Measurements from ENCODE around the gene RAP1GDS1. TPM values are rescaled to one million over a fixed set of nuclear protein-coding genes. Genes with fewer than 3 reads are reported as not detected.
"Not testable (repeated sequence)": the region's sequence is repeated elsewhere in the genome, so short reads cannot be mapped to it uniquely, and the experiment has no call there.

Gene RAP1GDS1
- total RNA-seq, 2 experiments from 2014 or later = 41.4 to 50.5 TPM

DNA sequence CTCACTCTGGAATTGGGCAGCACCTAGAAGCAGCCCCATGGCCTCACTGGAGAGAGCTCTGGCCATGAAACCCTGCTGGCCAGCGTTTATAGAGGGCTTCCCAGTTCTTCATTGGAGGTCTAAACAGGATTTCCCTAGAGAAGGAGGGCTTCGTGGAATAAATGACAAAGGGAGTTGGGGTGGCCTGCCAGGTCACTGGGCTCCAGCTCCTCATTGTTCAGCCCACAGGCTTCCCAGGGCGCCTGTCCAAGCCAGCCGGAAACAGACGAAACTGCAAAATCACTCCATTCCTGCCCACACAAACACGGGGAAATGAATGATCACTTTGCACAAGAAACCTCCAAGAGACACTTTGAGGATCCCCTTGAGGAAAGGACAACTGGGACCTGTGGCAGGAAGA is 207.5 kb downstream of the RAP1GDS1 start:
- no peak overlapping the region for H3K4me3 Mint-ChIP-seq
- H3K9me3 Mint-ChIP-seq (ENCODE audit: low read depth) = no peaks in the 10 kb centered on the region
- peaks cover 27% of the 10 kb centered on the region for H3K4me1 Mint-ChIP-seq
- ATAC-seq (no peak), DNase-seq (no peak)
- H3K27ac Mint-ChIP-seq = no peak overlapping the region
- peaks cover 27% of the 10 kb centered on the region for H3K36me3 Mint-ChIP-seq (ENCODE audit: low read depth)
- intact Hi-C loops (cut with DNase I, micrococcal nuclease) = loop anchor here (5.0 to 10.0 kb wide), 10 partner anchors 134 to 936 kb away; partner anchors contain the start of genes METAP1 (in 2 of the 2), EIF4E (in 1 of the 2) and TSPAN5 (in 1 of the 2)
- no peaks in the 10 kb centered on the region for H3K27me3 Mint-ChIP-seq
- ChIA-PET POLR2A (no interaction called here), CTCF (interaction anchor here (0.5 to 2.1 kb wide), 9 partner anchors 17 to 587 kb away, joined by 3 to 10 read pairs (median 4); no protein-coding TSS in a partner anchor)

- ATAC-seq (no peak), DNase-seq (no peak)
- Mint-ChIP-seq H3K9me3 (ENCODE audit: low read depth) (no peaks in the 10 kb centered on the region), H3K4me1 (peaks cover 32% of the 10 kb centered on the region), H3K27ac (no peak overlapping the region), H3K36me3 (ENCODE audit: low read depth) (peaks cover 36% of the 10 kb centered on the region), H3K27me3 (no peaks in the 10 kb centered on the region), H3K4me3 (no peak overlapping the region)
- intact Hi-C loops (cut with DNase I, micrococcal nuclease) = loop anchor here (5.0 to 10.0 kb wide), 10 partner anchors 133 to 935 kb away; partner anchors contain the start of genes METAP1 (in 2 of the 2), EIF4E (in 1 of the 2) and TSPAN5 (in 1 of the 2)
- CTCF ChIA-PET = no interaction called here
- POLR2A ChIA-PET = no interaction called here
Observed at GRCh38 chr4:98469771-98470170, 208.6 kb downstream of the RAP1GDS1 start.

DNA sequence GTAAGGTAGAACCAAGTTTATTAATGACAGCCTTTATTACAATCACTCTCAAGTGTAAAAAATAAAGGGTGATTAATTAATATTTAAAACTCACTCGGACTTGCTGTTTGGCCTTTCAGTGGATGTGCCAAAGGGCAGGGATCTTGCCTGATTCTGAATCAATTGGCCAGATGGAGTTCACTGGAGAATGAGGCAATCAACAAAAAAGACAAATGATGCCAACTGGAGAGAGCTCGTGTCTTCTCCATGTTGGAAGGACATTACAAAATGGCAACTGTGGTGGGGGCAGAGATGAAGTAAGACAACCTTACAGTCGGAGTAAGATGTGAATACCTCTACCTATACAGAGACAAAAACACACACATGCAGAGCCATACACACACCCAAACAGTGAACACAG is 209.2 kb downstream of the RAP1GDS1 start:
- intact Hi-C loops (cut with DNase I, micrococcal nuclease) = no loop called here
- H3K27ac Mint-ChIP-seq = no peak overlapping the region
- H3K36me3 Mint-ChIP-seq (ENCODE audit: low read depth) = peaks cover 42% of the 10 kb centered on the region
- DNase-seq (no peak), ATAC-seq (no peak)
- H3K4me3 Mint-ChIP-seq = no peak overlapping the region
- H3K27me3 Mint-ChIP-seq = no peaks in the 10 kb centered on the region
- H3K9me3 Mint-ChIP-seq (ENCODE audit: low read depth) = no peaks in the 10 kb centered on the region
- ChIA-PET POLR2A (no interaction called here), CTCF (interaction anchor here (1.0 kb wide), 1 partner anchor 390 kb away, joined by 4 read pairs; no protein-coding TSS in a partner anchor)
- peaks cover 37% of the 10 kb centered on the region for H3K4me1 Mint-ChIP-seq

DNA sequence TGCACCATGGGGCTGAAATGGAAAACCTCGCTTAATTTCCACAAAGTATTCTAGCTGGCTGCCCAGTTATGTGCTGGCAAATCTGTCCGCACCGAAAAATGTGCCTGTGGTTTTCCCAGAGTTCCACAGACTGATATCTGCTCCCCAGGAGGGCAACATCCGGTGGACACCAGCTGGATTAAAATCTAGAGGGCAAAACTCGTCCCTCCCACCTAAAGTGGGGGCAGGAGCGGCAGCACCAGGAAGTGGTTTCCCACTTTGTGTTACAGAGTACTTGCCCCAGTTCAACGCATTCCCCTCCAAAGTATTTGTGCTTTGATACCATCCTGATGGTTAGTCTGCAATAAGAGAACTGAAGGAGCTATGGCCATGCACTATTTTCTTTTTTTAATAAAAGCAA is 209.6 kb downstream of the RAP1GDS1 start:
- Mint-ChIP-seq H3K36me3 (ENCODE audit: low read depth) (peaks cover 44% of the 10 kb centered on the region), H3K27me3 (no peaks in the 10 kb centered on the region), H3K4me3 (no peak overlapping the region), H3K27ac (no peak overlapping the region), H3K4me1 (peaks cover 34% of the 10 kb centered on the region), H3K9me3 (ENCODE audit: low read depth) (no peaks in the 10 kb centered on the region)
- intact Hi-C loops (cut with DNase I, micrococcal nuclease) = no loop called here
- POLR2A ChIA-PET = no interaction called here
- ATAC-seq (no peak), DNase-seq (no peak)
- CTCF ChIA-PET = interaction anchor here (0.9 to 1.0 kb wide), 2 partner anchors 10 to 390 kb away, joined by 4 to 5 read pairs; no protein-coding TSS in a partner anchor

GRCh38 chr4:98473046-98473445 is 211.9 kb downstream of the RAP1GDS1 start:
- peaks cover 56% of the 10 kb centered on the region for H3K36me3 Mint-ChIP-seq (ENCODE audit: low read depth)

GRCh38 chr4:98474408-98474844 is 213.2 kb downstream of the RAP1GDS1 start:
- H3K36me3 Mint-ChIP-seq (ENCODE audit: low read depth) = peaks cover 63% of the 10 kb centered on the region

More at GRCh38 chr4:98473046-98473445, 211.9 kb downstream of the RAP1GDS1 start:
- H3K27me3 Mint-ChIP-seq = no peaks in the 10 kb centered on the region
- POLR2A ChIA-PET = no interaction called here
- no peak overlapping the region for H3K27ac Mint-ChIP-seq
- ATAC-seq (no peak), DNase-seq (no peak)
- CTCF ChIA-PET = interaction anchor here (1.2 to 2.1 kb wide), 2 partner anchors 11 to 223 kb away, joined by 3 to 7 read pairs; no protein-coding TSS in a partner anchor
- intact Hi-C loops (cut with DNase I, micrococcal nuclease) = no loop called here
- no peak overlapping the region for H3K4me3 Mint-ChIP-seq
- no peaks in the 10 kb centered on the region for H3K9me3 Mint-ChIP-seq (ENCODE audit: low read depth)
- peaks cover 26% of the 10 kb centered on the region for H3K4me1 Mint-ChIP-seq

DNA sequence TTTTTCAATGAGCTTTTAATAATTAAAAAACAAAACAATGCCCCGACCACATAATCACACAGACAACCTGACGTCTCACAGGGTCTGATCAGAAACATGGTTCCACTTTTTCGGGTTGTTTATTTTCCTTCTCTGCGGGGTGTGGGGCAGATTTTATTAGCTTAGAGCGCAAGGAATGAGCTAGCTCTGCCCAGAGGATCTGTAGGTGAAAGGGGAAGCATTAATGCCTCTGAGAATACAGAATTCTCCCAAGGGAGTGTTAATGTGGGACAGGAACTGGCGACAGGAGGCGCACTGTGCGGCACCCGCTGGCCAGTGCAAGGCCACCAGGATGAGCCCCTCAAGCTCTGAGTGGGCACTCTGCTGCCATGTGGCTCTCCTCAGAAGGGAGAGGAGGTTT is 215.7 kb downstream of the RAP1GDS1 start:
- H3K27ac Mint-ChIP-seq = no peak overlapping the region
- CTCF ChIA-PET = interaction anchor here (0.9 to 1.1 kb wide), 3 partner anchors 9 to 579 kb away, joined by 3 to 5 read pairs (median 3); no protein-coding TSS in a partner anchor
- POLR2A ChIA-PET = no interaction called here
- no peak overlapping the region for H3K4me3 Mint-ChIP-seq
- no peaks in the 10 kb centered on the region for H3K27me3 Mint-ChIP-seq
- no peak for DNase-seq
- H3K36me3 Mint-ChIP-seq (ENCODE audit: low read depth) = peaks cover 57% of the 10 kb centered on the region
- H3K4me1 Mint-ChIP-seq = peaks cover 44% of the 10 kb centered on the region
- no peaks in the 10 kb centered on the region for H3K9me3 Mint-ChIP-seq (ENCODE audit: low read depth)
- intact Hi-C loops (cut with DNase I, micrococcal nuclease) = no loop called here
- no peak for ATAC-seq

More at GRCh38 chr4:98474408-98474844, 213.2 kb downstream of the RAP1GDS1 start:
- Mint-ChIP-seq H3K27ac (no peak overlapping the region), H3K4me1 (peaks cover 32% of the 10 kb centered on the region), H3K27me3 (no peaks in the 10 kb centered on the region), H3K9me3 (ENCODE audit: low read depth) (no peaks in the 10 kb centered on the region), H3K4me3 (no peak overlapping the region)
- intact Hi-C loops (cut with DNase I, micrococcal nuclease) = no loop called here
- DNase-seq (peak; percentile 47), ATAC-seq (peak; percentile 65)
- CTCF ChIA-PET = interaction anchor here (0.6 to 2.1 kb wide), 5 partner anchors 9 to 374 kb away, joined by 3 to 7 read pairs (median 4); no protein-coding TSS in a partner anchor
- POLR2A ChIA-PET = interaction anchor here (0.8 to 0.9 kb wide), 2 partner anchors 9 to 86 kb away, joined by 3 to 4 read pairs; no protein-coding TSS in a partner anchor

DNA sequence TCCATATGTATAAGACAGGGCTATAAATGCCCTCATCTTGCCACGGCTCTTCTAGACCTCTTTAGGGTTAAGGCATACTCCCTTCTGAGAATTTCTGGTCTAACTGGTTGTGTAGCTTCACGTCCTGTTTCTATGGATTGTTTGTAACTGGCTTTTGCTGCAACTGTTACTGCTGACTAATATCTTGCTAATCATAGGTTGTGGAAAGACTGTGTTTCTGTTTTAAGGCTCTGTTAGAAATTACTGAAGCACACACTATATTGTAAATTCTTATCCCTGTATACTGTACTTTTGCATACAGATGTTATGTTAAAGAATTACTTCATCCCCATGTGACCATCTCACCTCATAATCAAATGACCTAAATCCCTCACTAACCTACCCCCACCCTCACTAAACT is 218.4 kb downstream of the RAP1GDS1 start:
- POLR2A ChIA-PET; intact Hi-C loops (cut with DNase I, micrococcal nuclease); H3K27me3 Mint-ChIP-seq; DNase-seq; H3K4me3 Mint-ChIP-seq; CTCF ChIA-PET; ATAC-seq; H3K9me3 Mint-ChIP-seq (ENCODE audit: low read depth): not testable (repeated sequence)
- Mint-ChIP-seq H3K4me1 (peaks cover 63% of the 10 kb centered on the region), H3K27ac (peak overlapping the region; percentile 45), H3K36me3 (ENCODE audit: low read depth) (peaks cover 45% of the 10 kb centered on the region)

DNA sequence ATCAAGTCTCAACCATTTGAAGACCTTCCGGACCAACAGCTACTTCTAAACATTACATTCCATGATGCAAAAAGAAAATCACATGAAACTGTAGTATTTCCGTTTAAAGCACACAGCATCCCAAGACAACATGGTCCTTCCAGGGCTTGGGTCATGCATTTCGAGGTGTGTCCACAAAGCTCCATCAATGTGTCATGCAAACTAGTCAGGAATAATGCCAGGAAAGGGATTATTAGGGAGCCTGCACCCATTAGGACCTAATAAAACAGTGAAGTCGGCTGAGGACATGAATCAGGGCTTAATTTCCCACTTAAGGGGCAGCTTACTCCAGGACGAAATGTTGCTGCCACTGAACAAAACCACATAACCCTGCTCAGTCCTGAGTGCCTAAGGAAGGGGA is 219.4 kb downstream of the RAP1GDS1 start:
- H3K27me3 Mint-ChIP-seq = no peaks in the 10 kb centered on the region
- H3K4me1 Mint-ChIP-seq = peaks cover 65% of the 10 kb centered on the region
- intact Hi-C loops (cut with DNase I, micrococcal nuclease) = no loop called here
- H3K9me3 Mint-ChIP-seq (ENCODE audit: low read depth) = no peaks in the 10 kb centered on the region
- H3K4me3 Mint-ChIP-seq = no peak overlapping the region
- POLR2A ChIA-PET = no interaction called here
- H3K36me3 Mint-ChIP-seq (ENCODE audit: low read depth) = peaks cover 41% of the 10 kb centered on the region
- ATAC-seq (no peak), DNase-seq (no peak)
- CTCF ChIA-PET = interaction anchor here (1.3 to 5.3 kb wide), 2 partner anchors 9 to 13 kb away, joined by 5 to 21 read pairs; no protein-coding TSS in a partner anchor
- H3K27ac Mint-ChIP-seq = peak overlapping the region; percentile 14

DNA sequence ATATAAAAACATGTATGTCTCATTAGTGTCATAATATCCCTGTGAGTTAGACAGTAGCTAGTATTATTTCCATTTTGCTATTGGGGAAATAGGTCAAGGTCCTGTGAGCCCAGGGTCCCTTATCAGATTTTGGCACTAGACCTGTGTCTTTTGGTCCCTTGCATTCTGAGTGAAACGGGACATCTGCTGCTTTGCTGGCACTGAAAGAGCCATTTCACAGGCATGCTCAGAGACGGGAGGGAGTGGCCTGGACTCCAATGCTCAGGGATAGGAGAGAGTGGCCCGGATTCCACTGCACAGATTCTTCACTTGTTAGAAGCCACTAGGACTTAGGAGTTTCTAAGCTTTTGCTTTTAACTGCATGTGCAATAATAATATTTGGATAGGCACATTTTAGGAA is 220.0 kb downstream of the RAP1GDS1 start:
- DNase-seq (no peak), ATAC-seq (no peak)
- no peak overlapping the region for H3K4me3 Mint-ChIP-seq
- H3K36me3 Mint-ChIP-seq (ENCODE audit: low read depth) = peaks cover 41% of the 10 kb centered on the region
- H3K4me1 Mint-ChIP-seq = peaks cover 72% of the 10 kb centered on the region
- H3K27ac Mint-ChIP-seq = no peak overlapping the region
- H3K9me3 Mint-ChIP-seq (ENCODE audit: low read depth) = no peaks in the 10 kb centered on the region
- POLR2A ChIA-PET = no interaction called here
- no peaks in the 10 kb centered on the region for H3K27me3 Mint-ChIP-seq
- intact Hi-C loops (cut with DNase I, micrococcal nuclease) = no loop called here
- CTCF ChIA-PET = interaction anchor here (1.2 to 5.3 kb wide), 3 partner anchors 10 to 16 kb away, joined by 3 to 21 read pairs (median 5); no protein-coding TSS in a partner anchor

DNA sequence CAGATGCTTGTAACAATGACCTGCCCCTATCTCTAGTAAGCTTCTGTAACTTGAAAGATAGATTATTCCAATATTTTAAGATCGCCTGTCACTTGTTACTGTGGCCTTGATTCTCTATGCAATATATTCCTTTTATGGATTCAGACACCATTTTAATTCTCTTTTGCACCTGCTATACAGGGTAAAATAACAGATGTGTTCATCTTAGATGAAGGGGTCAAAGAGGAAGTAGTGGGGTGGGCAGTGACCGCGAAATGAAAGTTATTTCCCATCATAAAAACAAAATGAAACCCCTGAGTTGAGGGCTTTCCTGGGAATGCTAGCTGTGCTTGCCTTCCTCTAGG is 221.3 kb downstream of the RAP1GDS1 start:
- intact Hi-C loops (cut with DNase I, micrococcal nuclease) = loop anchor here (2.0 kb wide), 4 partner anchors 36 to 446 kb away; partner anchors contain the start of gene EIF4E (in 1 of the 2)
- ChIA-PET CTCF (interaction anchor here (0.8 to 5.3 kb wide), 6 partner anchors 15 to 205 kb away, joined by 3 to 21 read pairs (median 3); no protein-coding TSS in a partner anchor), POLR2A (interaction anchor here (0.9 to 1.2 kb wide), 3 partner anchors 40 to 181 kb away, joined by 3 to 4 read pairs (median 3); no protein-coding TSS in a partner anchor)
- Mint-ChIP-seq H3K9me3 (ENCODE audit: low read depth) (no peaks in the 10 kb centered on the region), H3K4me3 (peak overlapping the region; percentile 54), H3K36me3 (ENCODE audit: low read depth) (peaks cover 33% of the 10 kb centered on the region), H3K27ac (peak overlapping the region; percentile 98), H3K27me3 (no peaks in the 10 kb centered on the region), H3K4me1 (peaks cover 80% of the 10 kb centered on the region)
- DNase-seq (no peak), ATAC-seq (no peak)
